Central memory CD4-positive, alpha-beta T cell (primary cell): Measurements from ENCODE around the gene GET4.
"Not testable (repeated sequence)": the region's sequence is repeated elsewhere in the genome, so short reads cannot be mapped to it uniquely, and the experiment has no call there.

Source experiments
- DNase-seq: peaks from one replicate; pipeline ENCODE4 v3.0.0; 2022

GET4 gene

GRCh38 chr7:916291-916941 is 40.1 kb downstream of the GET4 start:
- no peak for DNase-seq

DNA sequence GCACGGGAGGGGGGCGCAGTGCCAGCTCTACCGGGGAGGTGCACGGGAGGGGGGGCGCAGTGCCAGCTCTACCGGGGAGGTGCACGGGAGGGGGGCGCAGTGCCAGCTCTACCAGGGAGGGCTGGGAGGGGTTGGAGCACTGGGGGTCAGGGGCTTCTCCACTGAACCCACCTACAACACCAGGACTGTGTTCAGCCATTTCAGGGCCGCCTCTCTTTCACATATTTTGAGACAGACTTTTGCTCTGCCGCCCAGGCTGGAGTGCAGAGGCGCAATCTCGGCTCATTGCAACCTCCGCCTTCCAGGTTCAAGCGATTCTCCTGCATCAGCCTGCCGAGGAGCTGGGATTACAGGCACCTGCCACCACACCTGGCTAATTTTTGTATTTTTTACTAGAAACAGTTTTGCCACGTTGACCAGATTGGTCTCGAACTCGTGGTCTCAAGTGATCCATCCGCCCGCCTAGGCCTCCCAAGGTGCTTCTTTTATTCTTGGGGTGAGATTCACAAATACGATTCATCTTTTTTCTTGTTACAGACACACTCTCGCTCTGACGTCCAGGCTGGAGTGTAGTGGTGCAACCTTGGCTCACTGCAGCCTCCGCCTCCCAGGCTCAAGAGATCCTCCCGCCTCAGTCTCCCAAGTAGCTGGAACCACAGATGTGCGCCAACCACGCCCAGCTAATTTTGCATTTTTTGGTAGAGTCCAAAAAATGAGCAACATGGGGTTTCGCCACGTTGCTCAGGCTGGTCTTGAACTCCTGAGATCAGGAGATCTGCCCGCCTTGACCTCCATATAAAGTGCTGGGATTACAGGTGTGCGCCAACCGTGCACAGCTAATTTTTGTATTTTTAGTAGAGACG is 41.1 kb downstream of the GET4 start:
- no peak for DNase-seq

DNA sequence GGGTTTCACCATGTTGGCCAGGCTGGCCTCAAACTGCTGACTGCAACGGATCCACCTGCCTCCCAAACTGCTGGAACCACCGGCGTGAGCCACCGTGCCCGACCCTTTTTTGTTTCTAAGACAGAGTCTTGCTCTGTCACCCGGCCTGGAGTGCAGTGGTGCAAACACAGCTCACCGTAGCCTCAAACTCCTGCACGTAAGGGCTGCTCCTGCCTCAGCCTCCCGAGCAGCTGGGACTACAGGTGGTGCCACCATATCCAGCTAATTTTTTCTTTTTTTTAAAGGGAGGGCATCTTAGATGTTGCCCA is 41.7 kb downstream of the GET4 start:
- DNase-seq = no peak

DNA sequence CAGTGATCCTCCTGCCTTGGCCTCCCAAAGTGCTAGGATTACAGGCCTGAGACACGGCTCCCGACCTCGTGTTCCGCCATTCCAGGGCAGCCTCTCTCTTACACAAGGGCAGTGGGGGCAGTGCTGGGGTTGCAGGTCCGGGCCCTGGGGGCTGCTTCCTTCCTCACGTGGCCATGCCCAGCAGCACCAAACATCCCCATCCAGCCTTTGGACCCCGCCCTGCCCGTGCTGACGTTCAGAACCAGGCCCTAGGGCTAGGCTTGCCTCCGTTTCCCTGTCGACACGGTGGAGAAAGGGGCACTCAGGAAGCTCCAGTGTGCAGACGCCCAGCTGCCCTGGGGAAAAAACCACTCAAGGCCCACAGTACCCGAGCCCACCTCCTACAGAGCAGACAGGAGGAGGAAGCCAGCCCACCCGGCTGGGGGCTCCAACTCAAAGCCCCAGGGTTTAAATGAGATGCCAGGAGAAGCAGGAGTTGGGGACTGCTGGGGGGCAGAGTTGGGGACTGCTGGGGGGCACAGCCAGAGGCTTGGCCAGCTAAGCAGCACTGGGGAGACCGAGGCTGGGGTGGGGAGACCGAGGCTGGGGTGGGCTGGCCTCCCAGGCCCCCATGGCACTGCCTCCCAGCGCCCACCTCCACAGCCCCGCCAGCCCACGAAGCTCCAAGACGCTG is 42.2 kb downstream of the GET4 start:
- no peak for DNase-seq

DNA sequence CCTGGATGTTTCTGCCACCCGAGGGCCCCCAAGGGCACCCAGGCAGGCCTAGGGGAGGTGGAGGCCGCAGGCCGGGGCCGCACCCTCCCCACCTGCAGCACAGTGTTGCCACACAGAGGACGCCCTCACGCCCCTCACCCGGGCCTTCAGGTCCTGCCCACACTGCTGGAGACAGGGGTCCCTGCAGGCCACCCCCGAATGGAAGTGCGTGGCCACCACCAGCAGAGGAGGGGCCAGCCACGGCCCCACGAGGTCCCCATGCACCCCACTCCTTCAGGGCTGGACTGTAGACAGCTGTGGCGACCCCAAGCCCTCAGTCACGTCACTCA is 42.7 kb downstream of the GET4 start:
- no peak for DNase-seq

GRCh38 chr7:919924-920341 is 43.6 kb downstream of the GET4 start:
- no peak for DNase-seq

- DNase-seq = no peak
Measured at GRCh38 chr7:920351-921070, 44.2 kb downstream of the GET4 start.

- DNase-seq = no peak
Measured at GRCh38 chr7:921071-921461, 44.7 kb downstream of the GET4 start.

DNA sequence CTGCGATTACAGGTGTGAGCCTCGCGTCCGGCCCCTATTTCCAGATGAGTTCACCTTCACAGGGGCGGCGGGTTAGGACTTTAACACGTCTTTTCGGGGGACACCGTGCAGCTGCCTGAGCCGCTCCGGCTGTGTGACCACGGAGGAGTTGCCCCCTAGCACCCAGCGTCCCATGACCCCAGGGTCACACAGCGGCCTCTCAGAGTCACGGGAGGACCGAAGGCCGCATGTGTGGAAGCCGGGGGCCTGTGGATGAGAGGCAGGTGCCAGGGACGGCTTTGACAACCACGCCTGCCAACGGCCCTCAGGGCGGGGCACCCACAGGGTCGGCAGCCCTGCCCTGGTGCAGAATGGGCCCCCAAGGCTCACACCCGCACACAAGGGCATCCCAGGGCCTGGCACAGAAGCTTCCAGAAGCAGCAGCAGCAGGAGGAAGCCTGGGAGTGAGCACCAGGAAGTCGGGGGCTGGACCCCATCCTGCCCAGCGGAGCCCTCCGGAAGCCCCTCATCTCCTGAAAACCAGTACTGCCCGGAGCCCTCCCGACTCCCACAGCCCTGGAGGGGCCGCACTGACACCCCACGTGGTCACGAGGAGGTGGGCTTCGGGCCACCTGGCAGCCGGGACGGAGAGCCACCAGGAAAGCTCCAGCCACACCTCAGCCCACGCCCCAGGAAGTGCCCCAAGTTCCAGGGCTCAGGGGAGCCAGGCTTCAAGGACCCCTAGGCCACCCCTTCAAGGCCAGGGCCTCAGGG is 45.4 kb downstream of the GET4 start:
- no peak for DNase-seq

DNA sequence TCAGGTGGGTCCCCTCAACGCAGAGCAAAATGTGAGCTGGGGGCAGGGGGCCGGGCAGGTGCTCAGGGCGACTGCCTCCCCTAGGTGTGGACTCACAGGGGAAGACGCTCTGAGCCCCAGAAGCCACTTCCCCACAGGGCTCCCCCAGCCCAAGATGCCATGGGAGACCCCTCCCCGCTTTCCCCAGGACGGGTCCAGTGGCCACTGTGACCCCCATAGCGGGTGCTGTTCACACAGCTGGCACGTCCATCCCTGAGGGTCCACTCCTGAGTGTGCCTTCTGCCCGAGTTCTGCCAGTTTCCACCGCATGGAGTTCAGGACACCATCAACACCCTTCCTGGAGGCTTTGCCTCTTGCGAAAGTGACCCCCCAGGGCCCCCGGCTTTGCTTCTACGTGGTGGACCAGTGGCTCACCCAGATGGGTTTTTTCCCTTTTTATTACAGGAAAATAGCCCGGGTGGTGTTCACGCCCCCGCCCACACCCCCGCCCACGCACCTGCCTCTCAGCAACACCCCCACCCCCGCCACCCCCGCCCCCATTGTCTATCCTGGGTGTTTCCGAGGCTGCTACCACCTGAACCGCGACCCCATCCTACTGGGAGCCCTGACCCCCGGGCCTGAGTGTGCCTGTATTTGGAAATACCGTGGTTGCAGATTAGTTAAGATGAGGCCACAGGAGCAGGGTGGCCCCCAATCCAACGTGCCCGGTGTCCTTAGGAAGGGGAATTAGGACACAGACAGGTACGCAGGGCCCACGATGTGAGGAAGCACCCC is 46.2 kb downstream of the GET4 start:
- DNase-seq = no peak

DNA sequence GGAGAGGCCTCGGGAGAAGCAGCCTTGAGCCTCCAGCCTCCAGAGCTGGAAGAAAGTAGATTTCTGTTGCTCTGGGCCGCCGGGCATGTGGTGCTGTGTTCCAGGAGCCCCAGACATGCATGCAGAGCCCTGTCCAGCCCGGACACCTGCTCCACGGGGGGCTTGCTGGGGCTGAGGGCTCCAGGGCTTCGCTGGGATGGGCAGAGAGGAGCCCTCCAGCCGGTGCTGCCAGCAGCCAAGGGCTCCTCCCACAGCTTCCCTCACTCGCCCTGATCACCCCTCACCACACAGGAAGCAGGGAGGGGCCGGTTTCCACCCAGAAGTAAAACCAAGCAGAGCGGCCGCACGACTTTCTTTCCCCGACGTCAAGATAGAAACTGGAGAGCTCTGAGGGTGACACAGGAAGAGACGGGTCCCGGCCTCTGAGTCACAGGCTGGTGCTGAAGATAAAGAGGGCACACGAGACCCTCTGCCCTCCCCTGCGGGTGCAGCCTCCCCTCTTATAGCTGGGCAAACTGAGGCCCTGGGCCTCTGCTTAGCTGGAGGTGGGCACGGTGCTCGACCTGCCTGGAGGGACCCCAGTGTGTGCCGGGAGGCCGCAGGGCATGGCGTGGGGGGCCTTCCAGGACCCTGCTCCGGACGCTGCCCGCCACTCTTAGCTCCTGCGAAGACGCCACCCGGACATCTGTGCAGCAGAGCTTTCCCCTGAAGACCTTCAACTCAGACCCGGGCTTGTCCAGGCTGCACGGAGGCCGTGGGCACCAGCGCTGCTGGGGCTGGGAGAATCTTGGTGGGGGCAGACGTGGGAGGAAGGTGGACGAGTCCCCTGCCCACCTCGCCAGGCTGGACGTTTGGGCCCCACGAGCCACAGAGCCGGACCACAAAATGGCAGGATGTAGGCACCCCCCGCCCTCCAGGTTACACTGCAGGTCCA is 47.0 kb downstream of the GET4 start:
- DNase-seq = peak; percentile 92

GRCh38 chr7:924042-924441 is 47.7 kb downstream of the GET4 start:
- DNase-seq = not testable (repeated sequence)

DNA sequence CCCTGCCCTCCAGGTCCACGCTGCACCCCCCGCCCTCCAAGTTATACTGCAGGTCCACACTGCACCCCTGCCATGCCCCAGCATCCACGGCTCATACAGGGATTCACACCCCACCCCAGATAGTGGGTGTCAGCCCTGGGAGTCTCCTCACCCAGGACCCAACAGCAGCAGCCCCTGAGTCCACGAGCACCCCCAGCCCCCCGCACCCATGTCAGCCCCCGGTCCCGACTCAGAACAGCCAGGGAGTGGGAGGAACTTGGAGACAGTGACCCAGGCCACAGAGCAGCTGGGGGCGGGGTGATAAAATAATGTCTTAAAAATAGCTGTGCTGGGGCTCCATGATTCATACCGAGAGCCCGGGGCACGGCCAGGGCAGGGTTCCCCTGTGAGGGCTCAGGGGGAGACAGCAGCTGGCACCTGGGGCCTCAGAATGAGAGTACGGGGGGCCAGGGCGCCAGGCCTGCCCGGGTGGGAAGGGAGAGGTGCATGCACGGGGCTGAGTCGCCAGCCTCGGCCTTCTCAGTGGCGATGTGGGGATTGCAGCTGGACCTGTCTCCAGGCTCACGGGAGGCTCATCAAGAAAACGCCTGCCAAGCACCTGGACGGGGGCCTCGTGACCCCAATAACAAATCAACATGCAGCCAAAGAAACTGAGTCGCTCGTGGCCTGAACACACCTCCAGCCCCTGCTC is 48.3 kb downstream of the GET4 start:
- DNase-seq = no peak

GRCh38 chr7:925601-926000 is 49.2 kb downstream of the GET4 start:
- DNase-seq = no peak

DNA sequence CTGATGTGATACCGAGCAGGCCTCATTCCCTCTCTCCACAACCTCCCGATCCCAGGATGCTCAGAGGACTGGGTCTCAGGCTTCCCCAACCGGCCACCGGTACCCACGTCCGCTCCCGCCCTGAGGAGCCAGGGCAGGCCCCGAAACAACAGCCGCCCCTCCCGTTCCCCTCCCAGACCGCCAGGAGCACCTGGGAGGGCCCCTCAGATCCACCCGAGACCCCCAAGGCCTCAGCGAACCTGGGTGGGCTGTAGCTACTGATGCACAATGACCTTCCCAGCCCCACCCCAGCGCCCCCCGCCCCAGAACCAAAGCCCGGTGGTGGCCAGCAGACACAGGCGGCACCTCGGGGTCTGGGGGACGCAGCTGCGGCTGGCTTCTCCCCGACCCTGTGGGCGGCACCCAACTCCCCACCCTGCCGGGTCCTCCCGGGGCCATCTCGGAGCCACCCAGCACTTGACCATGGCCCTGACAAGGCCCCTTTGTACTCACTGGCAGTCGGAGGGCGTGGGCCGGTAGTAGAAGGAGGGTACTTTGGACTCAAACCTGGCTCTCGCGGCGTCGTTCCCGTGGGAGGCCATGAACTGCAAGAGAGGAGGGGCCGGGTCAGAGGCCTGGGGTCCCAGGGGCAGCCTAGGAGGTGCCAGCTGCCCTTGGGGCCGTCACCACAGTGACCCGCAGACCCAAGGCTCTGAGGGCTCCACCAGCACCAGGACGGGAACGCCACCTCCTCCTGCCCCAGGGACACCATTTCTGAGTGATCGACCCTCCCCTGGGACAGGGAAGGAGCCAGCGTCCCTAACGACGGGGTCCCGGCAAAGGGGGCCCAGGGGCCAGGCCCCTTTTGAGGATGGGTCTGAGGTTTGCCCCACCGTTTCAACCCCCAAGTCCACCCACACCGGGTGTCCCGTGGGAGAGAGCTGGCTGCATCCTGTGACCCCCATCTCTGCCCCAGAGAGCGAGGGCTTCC is 50.0 kb downstream of the GET4 start:
- DNase-seq = no peak

GRCh38 chr7:927031-927671 is 50.8 kb downstream of the GET4 start:
- DNase-seq = no peak

DNA sequence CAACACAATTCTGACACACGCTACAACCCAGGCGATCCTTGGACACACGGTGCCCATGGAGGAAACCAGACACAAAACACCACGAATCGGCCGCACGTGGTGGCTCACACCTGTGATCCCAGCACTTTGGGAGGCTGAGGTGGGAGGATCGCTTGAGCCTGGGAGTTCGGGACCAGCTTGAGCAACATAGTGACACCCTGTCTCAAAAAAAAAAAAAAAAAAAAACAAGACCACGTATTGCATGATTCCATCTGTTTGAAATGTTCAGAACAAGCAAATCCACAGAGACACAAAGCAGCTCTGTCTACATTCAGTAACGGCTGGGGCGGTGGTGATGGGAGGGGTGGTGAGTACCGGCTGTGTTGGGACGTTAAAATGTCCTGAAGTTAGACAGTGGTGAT is 53.0 kb downstream of the GET4 start:
- DNase-seq = no peak
